H1 (cell line): ENCODE measurements around the gene B4GALT7. TPM values are rescaled to one million over a fixed set of nuclear protein-coding genes. Genes with fewer than 3 reads are reported as not detected.

ENCODE experiments used
- CTCF ChIA-PET: fragments of 300-600 bp; sonication (Branson Sonifier 250); formaldehyde crosslinking; loops from one replicate; lab custom pipeline; 2021; ENCODE audit not compliant: partially characterized antibody; lab: Charles Lee
- POLR2A ChIA-PET: fragments of 300-600 bp; sonication (Branson Sonifier 250); formaldehyde crosslinking; loops from one replicate; lab custom pipeline; 2021; ENCODE audit warnings: inconsistent platforms; ENCODE audit not compliant: partially characterized antibody; lab: Charles Lee
- DNase-seq, 2 experiments: peaks; one replicate each; pipeline versions ENCODE4 v3.0.0 to v3.0.0-alpha.2; 2010 to 2022; ENCODE audit warnings: low spot score in 2 of 2, low read depth in 1 of 2, mixed read lengths in 1 of 2
- FAIRE-seq: peaks from 2 replicates; lab custom pipeline; 2011; peaks lifted over from hg19 to GRCh38; lab: Jason Lieb, UNC
- H2AFZ ChIP-seq: 2 replicates; pipeline ENCODE4 v1.8.1; 2012; ENCODE audit warnings: low read length, inconsistent platforms
- H2AK5ac ChIP-seq: 2 replicates; pipeline ENCODE4 v1.6.1; 2013; ENCODE audit warnings: low read depth, low read length
- H2BK120ac ChIP-seq: replicated peaks from 2 replicates; pipeline ENCODE3; 2013; ENCODE audit warnings: low read depth, low read length, inconsistent platforms
- H2BK12ac ChIP-seq: 2 replicates; pipeline ENCODE4 v1.6.1; 2013; ENCODE audit warnings: low read depth, low read length
- H2BK15ac ChIP-seq: 2 replicates; pipeline ENCODE4 v1.6.1; 2013; ENCODE audit warnings: low read length
- H2BK20ac ChIP-seq: 2 replicates; pipeline ENCODE4 v1.6.1; 2013; ENCODE audit warnings: low read length
- H2BK5ac ChIP-seq: 2 replicates; pipeline ENCODE4 v1.6.1; 2013; ENCODE audit warnings: low read depth, low read length
- H3K14ac ChIP-seq: 2 replicates; pipeline ENCODE4 v1.6.1; 2013; ENCODE audit warnings: inconsistent platforms; ENCODE audit not compliant: insufficient read length
- H3K18ac ChIP-seq: 2 replicates; pipeline ENCODE4 v1.6.1; 2013; ENCODE audit warnings: low read length; ENCODE audit errors: extremely low read depth
- H3K23ac ChIP-seq: 2 replicates; pipeline ENCODE4 v1.6.1; 2013; ENCODE audit warnings: inconsistent platforms; ENCODE audit not compliant: insufficient read length
- H3K23me2 ChIP-seq: 2 replicates; pipeline ENCODE4 v1.6.1; 2013; ENCODE audit warnings: low read depth, low read length
- H3K27ac ChIP-seq: 2 replicates; pipeline ENCODE4 v1.6.1; 2011; ENCODE audit warnings: low read depth, low read length, inconsistent platforms
- H3K27me3 ChIP-seq, 4 experiments: replicated peaks in 1 of 4; 1 replicate in 1 of 4; 2 replicates in 3 of 4; pipeline versions ENCODE4 v1.6.1 to v1.8.1; 2011 to 2013; ENCODE audit warnings: low read length in 3 of 4, mild to moderate bottlenecking in 3 of 4, inconsistent platforms in 2 of 4, mixed read lengths in 2 of 4, moderate library complexity in 1 of 4; ENCODE audit not compliant: control insufficient read depth in 3 of 4, insufficient read depth in 3 of 4; ENCODE audit errors: extremely low read depth in 1 of 4
- H3K36me3 ChIP-seq, 4 experiments: 2 replicates each; pipeline versions ENCODE4 v1.6.1 to v1.8.1; 2011 to 2013; ENCODE audit warnings: mild to moderate bottlenecking in 4 of 4, low read length in 3 of 4, moderate library complexity in 2 of 4, control low read depth in 1 of 4, inconsistent platforms in 1 of 4; ENCODE audit not compliant: insufficient read depth in 4 of 4, control insufficient read depth in 2 of 4
- H3K4ac ChIP-seq: replicated peaks from 2 replicates; pipeline ENCODE3; 2013; ENCODE audit warnings: low read length, low read depth, mixed read lengths, inconsistent platforms; ENCODE audit not compliant: insufficient read length
- H3K4me1 ChIP-seq, 4 experiments: replicated peaks in 1 of 4; 1 replicate in 1 of 4; 2 replicates in 3 of 4; pipeline versions ENCODE4 v1.6.1 to v1.8.1; 2011 to 2013; ENCODE audit warnings: low read length in 3 of 4, inconsistent platforms in 2 of 4, mixed read lengths in 1 of 4; ENCODE audit not compliant: insufficient read depth in 4 of 4, control insufficient read depth in 3 of 4
- H3K4me2 ChIP-seq, 2 experiments: 2 replicates each; pipeline versions ENCODE4 v1.6.1 to v1.8.1; 2011 to 2013; ENCODE audit warnings: low read depth in 2 of 2, low read length in 2 of 2, control low read depth in 1 of 2, inconsistent platforms in 1 of 2, mild to moderate bottlenecking in 1 of 2; ENCODE audit not compliant: insufficient read depth in 1 of 2
- H3K4me3 ChIP-seq, 4 experiments: fragments of 200-600, 300-600 bp in 1 of 4; sonication (generic), shearing (Covaris generic), sonication (Bioruptor Twin) in 1 of 4; 2 replicates each; pipeline versions ENCODE4 v1.5.1 to v1.8.1; 2011 to 2016; ENCODE audit warnings: low read length in 4 of 4, low read depth in 3 of 4, control low read depth in 2 of 4, inconsistent platforms in 2 of 4, mild to moderate bottlenecking in 2 of 4, mixed read lengths in 1 of 4, moderate library complexity in 1 of 4; ENCODE audit not compliant: insufficient read depth in 2 of 4; ENCODE audit errors: extremely low read depth in 1 of 4
- H3K56ac ChIP-seq: replicated peaks from 2 replicates; pipeline ENCODE3; 2013; ENCODE audit warnings: low read depth, mild to moderate bottlenecking, mixed read lengths, low read length, inconsistent platforms; ENCODE audit not compliant: insufficient read length
- H3K79me1 ChIP-seq: 2 replicates; pipeline ENCODE4 v1.6.1; 2013; ENCODE audit warnings: low read depth, low read length, control low read depth
- H3K79me2 ChIP-seq, 2 experiments: 2 replicates each; pipeline versions ENCODE4 v1.6.1 to v1.8.1; 2012 to 2013; ENCODE audit warnings: low read length in 2 of 2, mild to moderate bottlenecking in 2 of 2, inconsistent platforms in 1 of 2; ENCODE audit not compliant: insufficient read depth in 2 of 2, control insufficient read depth in 1 of 2
- H3K9ac ChIP-seq, 4 experiments: replicated peaks in 1 of 4; 1 replicate in 1 of 4; 2 replicates in 3 of 4; pipeline versions ENCODE4 v1.6.1 to v1.8.1; 2011 to 2013; ENCODE audit warnings: low read depth in 3 of 4, low read length in 3 of 4, control low read depth in 2 of 4, mild to moderate bottlenecking in 2 of 4, moderate library complexity in 2 of 4, inconsistent platforms in 1 of 4; ENCODE audit errors: extremely low read depth in 1 of 4
- H3K9me3 ChIP-seq, 2 experiments: 2 replicates each; pipeline versions ENCODE4 v1.6.1 to v1.8.1; 2012 to 2013; ENCODE audit warnings: mild to moderate bottlenecking in 2 of 2, moderate library complexity in 2 of 2, control low read depth in 1 of 2, inconsistent platforms in 1 of 2, low read depth in 1 of 2, low read length in 1 of 2, mixed read lengths in 1 of 2; ENCODE audit not compliant: insufficient read depth in 2 of 2
- H4K20me1 ChIP-seq, 2 experiments: replicated peaks in 1 of 2; 2 replicates each; pipeline versions ENCODE3 to v1.8.1; 2011 to 2013; ENCODE audit warnings: inconsistent platforms in 2 of 2, low read length in 2 of 2, mild to moderate bottlenecking in 1 of 2; ENCODE audit not compliant: insufficient read depth in 2 of 2, control insufficient read depth in 1 of 2
- H4K5ac ChIP-seq: 2 replicates; pipeline ENCODE4 v1.6.1; 2013; ENCODE audit warnings: low read length, low read depth, mixed read lengths, inconsistent platforms; ENCODE audit not compliant: insufficient read length
- H4K8ac ChIP-seq: 2 replicates; pipeline ENCODE4 v1.8.0; 2013; ENCODE audit warnings: mild to moderate bottlenecking, moderate library complexity, low read length, inconsistent platforms; ENCODE audit not compliant: insufficient read depth; ENCODE audit errors: extremely low read depth
- H4K91ac ChIP-seq: replicated peaks from 2 replicates; pipeline ENCODE3; 2013; ENCODE audit warnings: low read length, mixed read lengths, inconsistent platforms; ENCODE audit not compliant: insufficient read length
- CBX5 ChIP-seq: fragments of 300-800, 300-1000 bp; sonication (generic); IDR thresholded peaks from 2 replicates; pipeline ENCODE4 v1.7.1; 2016; ENCODE audit warnings: antibody characterized with exemption, low read length, low read depth
- E2F6 ChIP-seq: IDR thresholded peaks from 2 replicates; pipeline ENCODE4 v1.6.1; 2012; ENCODE audit warnings: inconsistent platforms
- JUN ChIP-seq: IDR thresholded peaks from 2 replicates; pipeline ENCODE4 v1.6.1; 2011; ENCODE audit warnings: low read depth, mild to moderate bottlenecking, improper control_type of control experiment, low read length
- KDM5A ChIP-seq: fragments of 200-600 bp; IDR thresholded peaks from 2 replicates; pipeline ENCODE4 v1.7.1; 2012; ENCODE audit warnings: mild to moderate bottlenecking, low read length, inconsistent platforms, mixed read lengths
- SIN3A ChIP-seq, 2 experiments: IDR thresholded peaks in 1 of 2; conservative IDR thresholded peaks in 1 of 2; 2 replicates each; pipeline ENCODE4 v1.6.1; 2011 to 2012; ENCODE audit warnings: low read length in 2 of 2, improper control_type of control experiment in 1 of 2, low read depth in 1 of 2, mild to moderate bottlenecking in 1 of 2
- SIRT6 ChIP-seq: IDR thresholded peaks from one replicate; pipeline ENCODE4 v1.7.1; 2012; ENCODE audit warnings: low read length, inconsistent platforms
- TCF12 ChIP-seq: IDR thresholded peaks from 2 replicates; pipeline ENCODE4 v1.6.1; 2011; ENCODE audit warnings: low read depth, mild to moderate bottlenecking, low read length
- TEAD4 ChIP-seq: IDR thresholded peaks from 2 replicates; pipeline ENCODE4 v1.6.1; 2012; ENCODE audit warnings: low read depth, low read length, inconsistent platforms, mixed read lengths
- USF2 ChIP-seq: IDR thresholded peaks from 2 replicates; pipeline ENCODE4 v1.6.1; 2011; ENCODE audit warnings: low read length, improper control_type of control experiment
- WGBS, 2 experiments: shearing (Covaris generic) in 1 of 2; methylation state at CpG; one replicate each; pipeline versions ENCODE4 v1.1.6 to v1.1.7; 2013 to 2015; ENCODE audit warnings: low lambda C conversion rate in 2 of 2, mixed read lengths in 2 of 2, inconsistent platforms in 1 of 2, low coverage in 1 of 2, missing lambda C conversion rate in 1 of 2; ENCODE audit not compliant: insufficient replicate concordance in 2 of 2, insufficient coverage in 1 of 2, insufficient read length in 1 of 2; ENCODE audit errors: extremely low coverage in 1 of 2, missing lambda C conversion rate in 1 of 2; 5-methylcytosine and 5-hydroxymethylcytosine counted together
- polyA plus RNA-seq, 7 experiments: library from polyadenylated mRNA; depleted of rRNA in 3 of 7; stranded (reverse) in 5 of 7; unstranded in 2 of 7; fragments of >200 nt in 5 of 7; fragments of 200-250 nt in 2 of 7; gene quantifications; 1 replicate in 5 of 7; 2 replicates in 1 of 7; 4 replicates in 1 of 7; pipeline versions ENCODE4 v1.2.1 to v1.2.3, GENCODE V29; 2011 to 2013; ENCODE audit warnings: missing spikeins in 2 of 7, mixed read lengths in 2 of 7
- total RNA-seq: library from RNA; stranded (reverse); fragmentation: NEBNext Ultra II Directional; extraction: Animal tissue kit (Norgen Biotek cat#: 25700); gene quantifications from 2 replicates; pipeline ENCODE4 v1.2.1, GENCODE V29; 2021

Gene B4GALT7
- total and polyA plus RNA-seq, 2 of the 8 experiments (the other 6 are each of a cell fraction or from before 2014, with no cell fraction given): 18.7 to 31.9 TPM

GRCh38 chr5:177596775-177597238, 3.1 kb upstream of the B4GALT7 start:
- Histone ChIP-seq H4K91ac (no peak overlapping the region), H3K23me2 (peaks cover 9% of the 10 kb centered on the region), H3K4ac (no peak overlapping the region), H4K5ac (no peak overlapping the region), H3K27ac (no peak overlapping the region), H3K4me1 (peaks cover 0 to 3% (median 2%) of the 10 kb centered on the region in 4 experiments; a peak in 3 of 7 replicates), H3K79me2 (peaks cover 4% of the 10 kb centered on the region in 2 experiments; a peak in 2 of 4 replicates), H3K79me1 (no peaks in the 10 kb centered on the region; the same call in none of the 2 replicates), H4K8ac (no peak overlapping the region), H3K23ac (no peak overlapping the region), H2AK5ac (no peak overlapping the region), H3K27me3 (peaks cover 0 to 2% (median 0%) of the 10 kb centered on the region in 4 experiments; a peak in 2 of 7 replicates), H3K36me3 (peaks cover 11 to 32% (median 22%) of the 10 kb centered on the region in 4 experiments; a peak in 6 of 8 replicates), H3K18ac (no peak overlapping the region), H3K56ac (no peak overlapping the region), H3K9ac (no peak overlapping the region), H2AFZ (no peak overlapping the region), H3K4me3 (no peak overlapping the region), H4K20me1 (peaks cover 2 to 6% of the 10 kb centered on the region in 2 experiments), H2BK120ac (no peak overlapping the region), H3K9me3 (no peaks in the 10 kb centered on the region), H3K4me2 (no peak overlapping the region), H2BK5ac (no peak overlapping the region), H2BK20ac (no peak overlapping the region), H3K14ac (no peak overlapping the region), H2BK15ac (no peak overlapping the region), H2BK12ac (no peak overlapping the region)
- no peak for FAIRE-seq
- TF ChIP-seq E2F6 (no peak), TCF12 (no peak), CBX5 (no peak), KDM5A (no peak), SIRT6 (no peak), USF2 (no peak), JUN (no peak), TEAD4 (no peak), SIN3A (conservative IDR thresholded peaks at IDR 0.05 in 1 of 2, IDR thresholded peaks at IDR 0.05 in 1 of 2; ENCODE audit: low read depth in 1 of 2, low read length in 2 of 2) (no peak)
- no peak for DNase-seq
- ChIA-PET CTCF (interaction anchor here (1.0 to 3.2 kb wide), 2 partner anchors 11 to 36 kb away, joined by 3 to 14 read pairs; no protein-coding TSS in a partner anchor), POLR2A (interaction anchor here (0.6 to 8.8 kb wide), 3 partner anchors 14 to 536 kb away, joined by 3 to 72 read pairs (median 3); no protein-coding TSS in a partner anchor)
- 100% methylated on average over 2 of the region's 2 CpGs; no CpG with 5 or more reads in 1 of the 2 experiments for WGBS, 2 experiments
